Pancreas (tissue), 10 donors: Measurements from ENCODE around the gene TAS1R2. TPM values are rescaled to one million over a fixed set of nuclear protein-coding genes. Genes with fewer than 3 reads are reported as not detected.

Source experiments
- ATAC-seq, 4 donors: fragments of 200-7000 bp; cut with Tn5 transposase; one replicate each; pipeline versions ENCODE4 v1.8.0 to v1.9.1; 2020; ENCODE audit warnings: mild to moderate bottlenecking in 4 of 4, moderate library complexity in 4 of 4
- DNase-seq, 6 donors: peaks; one replicate each; pipeline ENCODE4 v3.0.0-alpha.2; 2020
- FAIRE-seq: peaks from 2 replicates; lab custom pipeline; 2012; peaks lifted over from hg19 to GRCh38; lab: Jason Lieb, UNC
- H3K27ac ChIP-seq, 4 donors: fragments of 200-600 bp; sonication (generic); 1 replicate in 3 of 4; 2 replicates in 1 of 4; pipeline versions ENCODE4 v1.5.0 to v1.8.0; 2020
- H3K27me3 ChIP-seq, 4 donors: fragments of 200-600 bp; one replicate each; pipeline ENCODE4 v1.8.0; 2021
- H3K36me3 ChIP-seq, 3 donors: fragments of 200-600 bp; sonication (generic) in 1 of 3; one replicate each; pipeline versions ENCODE4 v1.5.0 to v1.8.0; 2020 to 2021
- H3K4me1 ChIP-seq, 3 donors: fragments of 200-600 bp; one replicate each; pipeline ENCODE4 v1.8.0; 2021
- H3K4me3 ChIP-seq, 4 donors: fragments of 200-600 bp; sonication (generic) in 2 of 4; one replicate each; pipeline versions ENCODE4 v1.5.0 to v1.8.0; 2020 to 2021
- H3K9me3 ChIP-seq, 4 donors: fragments of 200-600 bp; one replicate each; pipeline ENCODE4 v1.8.0; 2021
- WGBS, 2 donors: extraction: QIAGEN DNeasy Blood & Tissue Kit; methylation state at CpG; one replicate each; pipeline ENCODE4 v1.1.7; 2013; 5-methylcytosine and 5-hydroxymethylcytosine counted together
- intact Hi-C, 3 donors: fragments of 100-400 bp; cut with DNase I; formaldehyde crosslinking; loops; one replicate each; pipeline versions ENCODE4 v1.11.1 to v1.14.2; 2022
- polyA plus RNA-seq, 2 donors: library from polyadenylated mRNA; stranded (reverse); fragments of 200-250 nt; gene quantifications; one replicate each; pipeline ENCODE4 v1.2.3, GENCODE V29; 2013
- total RNA-seq, 6 donors: library from RNA; stranded (reverse); fragmentation: NEBNext Ultra II Directional in 4 of 6; extraction: Animal tissue kit (Norgen Biotek cat#: 25700) in 4 of 6; gene quantifications; one replicate each; pipeline versions ENCODE4 v1.2.1 to v1.2.4, GENCODE V29; 2021 to 2023
- TF ChIP-seq, protein P1 (sequence below), 4 donors: fragments of 200-600 bp; sonication (generic) in 3 of 4; IDR thresholded peaks; one replicate each; pipeline versions ENCODE4 v1.5.0 to v1.8.0; 2021; ENCODE audit warnings: antibody characterized with exemption in 4 of 4
- donor health status: healthy with polysubstance abuse.
- donor health status: DM: no; HTN: no; CAD: no; lungs with moderate emphysema.
- donor health status: DM: no; HTN: no; CAD: no.
- donor health status: control.
- donor health status: control.
- donor health status: Bipolar disorder and iron deficiency.
- donor health status: DM: yes; HTN: yes; CAD: no.
- donor health status: DM: no; HTN: no; CAD: no.
- donor health status: DM: no; HTN: no; CAD: no.
- donor health status: DM: yes; HTN: yes; CAD: no.

The TAS1R2 gene
- total and polyA plus RNA-seq, 8 donors: not detected

DNA sequence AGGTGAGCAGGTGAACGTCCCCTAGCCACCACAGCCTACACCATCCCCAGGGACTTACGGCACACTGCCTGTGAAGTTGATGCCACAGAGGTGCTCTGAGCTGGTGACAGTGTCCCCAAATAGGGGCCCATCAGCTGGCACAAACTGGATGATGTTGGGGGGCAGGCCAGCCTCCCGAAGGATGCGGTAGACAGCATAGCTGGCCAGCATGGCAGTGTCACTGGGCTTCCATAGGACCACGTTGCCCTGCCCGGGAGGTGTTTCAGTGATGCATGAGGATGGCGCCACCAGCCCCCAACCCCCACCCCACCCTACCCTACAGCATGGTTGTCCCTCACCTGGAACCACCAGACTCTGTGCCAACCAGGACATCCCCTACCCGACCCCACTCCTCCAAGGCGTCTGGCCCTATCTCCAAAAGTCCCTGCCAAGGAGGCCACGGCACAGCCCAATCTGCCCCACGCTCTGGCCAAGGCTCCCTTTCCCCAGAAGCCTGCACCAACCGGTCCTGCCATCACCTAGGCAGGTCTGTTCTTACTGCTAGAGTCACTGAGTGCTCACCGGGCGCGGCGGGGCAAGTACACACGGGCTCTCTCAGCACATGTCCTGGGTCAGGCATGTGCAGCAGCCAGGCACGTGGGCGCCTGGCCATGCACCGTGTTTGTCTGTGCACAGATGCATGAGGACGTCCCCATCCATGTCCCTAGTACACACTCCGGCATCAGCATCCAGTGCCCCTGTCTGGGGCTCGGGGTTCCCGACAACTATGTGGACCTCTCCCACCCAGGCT, 22.4 kb upstream of the TAS1R2 start:
- Histone ChIP-seq H3K9me3 (no peaks in the 10 kb centered on the region), H3K27ac (no peak overlapping the region), H3K36me3 (no peaks in the 10 kb centered on the region), H3K27me3 (no peaks in the 10 kb centered on the region), H3K4me1 (no peaks in the 10 kb centered on the region), H3K4me3 (no peak overlapping the region)
- intact Hi-C loops: no loop called here
- no peak for FAIRE-seq
- TF ChIP-seq, protein P1, sequence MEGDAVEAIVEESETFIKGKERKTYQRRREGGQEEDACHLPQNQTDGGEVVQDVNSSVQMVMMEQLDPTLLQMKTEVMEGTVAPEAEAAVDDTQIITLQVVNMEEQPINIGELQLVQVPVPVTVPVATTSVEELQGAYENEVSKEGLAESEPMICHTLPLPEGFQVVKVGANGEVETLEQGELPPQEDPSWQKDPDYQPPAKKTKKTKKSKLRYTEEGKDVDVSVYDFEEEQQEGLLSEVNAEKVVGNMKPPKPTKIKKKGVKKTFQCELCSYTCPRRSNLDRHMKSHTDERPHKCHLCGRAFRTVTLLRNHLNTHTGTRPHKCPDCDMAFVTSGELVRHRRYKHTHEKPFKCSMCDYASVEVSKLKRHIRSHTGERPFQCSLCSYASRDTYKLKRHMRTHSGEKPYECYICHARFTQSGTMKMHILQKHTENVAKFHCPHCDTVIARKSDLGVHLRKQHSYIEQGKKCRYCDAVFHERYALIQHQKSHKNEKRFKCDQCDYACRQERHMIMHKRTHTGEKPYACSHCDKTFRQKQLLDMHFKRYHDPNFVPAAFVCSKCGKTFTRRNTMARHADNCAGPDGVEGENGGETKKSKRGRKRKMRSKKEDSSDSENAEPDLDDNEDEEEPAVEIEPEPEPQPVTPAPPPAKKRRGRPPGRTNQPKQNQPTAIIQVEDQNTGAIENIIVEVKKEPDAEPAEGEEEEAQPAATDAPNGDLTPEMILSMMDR (IDR thresholded peaks at IDR 0.05): no peak
- DNase-seq: peak in 1 of 6 donors; percentile 55
- ATAC-seq: no peak
- 90 to 94% methylated on average over 24 of the region's 24 CpGs for whole genome bisulfite sequencing, 2 donors

DNA sequence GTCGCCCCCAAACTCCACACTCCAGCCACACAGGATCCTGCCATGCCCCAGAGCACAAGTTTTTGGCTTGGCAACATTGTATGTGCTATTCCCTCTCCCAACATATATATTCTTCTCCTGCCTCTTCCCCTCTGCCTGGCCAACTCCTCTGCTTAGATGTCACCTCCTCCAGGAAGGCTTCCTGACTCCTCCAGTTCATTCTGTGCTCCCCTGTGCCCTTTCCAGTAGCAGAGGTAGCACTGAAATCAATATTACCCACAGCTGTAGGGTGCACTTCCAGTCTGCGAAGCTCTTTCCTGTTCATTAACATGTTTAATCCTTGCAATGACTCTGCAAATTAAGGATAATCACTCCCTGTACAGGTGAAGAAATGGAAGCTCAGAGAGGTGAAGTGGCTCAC, 21.7 kb upstream of the TAS1R2 start:
- H3K4me3 ChIP-seq: no peak overlapping the region
- H3K27me3 ChIP-seq: no peaks in the 10 kb centered on the region
- ATAC-seq: no peak
- no peaks in the 10 kb centered on the region for H3K36me3 ChIP-seq
- no peak for DNase-seq
- H3K27ac ChIP-seq: no peak overlapping the region
- intact Hi-C loops: no loop called here
- FAIRE-seq: no peak
- 95% methylated on average over 2 of the region's 2 CpGs for WGBS, 2 donors
- no peaks in the 10 kb centered on the region for H3K9me3 ChIP-seq
- TF ChIP-seq, protein P1 (IDR thresholded peaks at IDR 0.05): no peak
- H3K4me1 ChIP-seq: no peaks in the 10 kb centered on the region

DNA sequence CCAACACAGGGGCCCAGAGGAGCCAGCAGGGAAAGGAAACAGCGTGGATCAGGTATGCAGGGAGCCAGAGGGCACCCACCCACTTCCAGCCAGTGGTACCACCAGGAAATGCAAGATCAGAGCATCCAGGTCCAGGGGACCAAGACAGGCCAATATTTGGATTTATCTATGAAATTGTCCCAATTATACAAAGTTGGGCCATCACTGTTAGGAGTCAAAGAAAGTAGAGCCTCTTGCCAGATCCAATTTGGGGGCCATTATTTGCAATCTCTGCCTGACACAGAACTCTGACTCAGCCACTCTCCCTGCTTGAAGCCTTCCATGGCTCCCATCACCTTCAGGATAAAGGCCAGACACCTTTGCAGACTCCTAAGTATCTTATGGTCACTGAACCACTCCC, 21.1 kb upstream of the TAS1R2 start:
- TF ChIP-seq, protein P1 (IDR thresholded peaks at IDR 0.05): no peak
- DNase-seq: no peak
- Histone ChIP-seq H3K27me3 (no peaks in the 10 kb centered on the region), H3K9me3 (no peaks in the 10 kb centered on the region), H3K36me3 (no peaks in the 10 kb centered on the region), H3K27ac (no peak overlapping the region), H3K4me1 (no peaks in the 10 kb centered on the region), H3K4me3 (no peak overlapping the region)
- no peak for ATAC-seq
- FAIRE-seq: no peak
- intact Hi-C loops: no loop called here
- WGBS, 2 donors: 82 to 92% methylated on average over 1 of the region's 1 CpG

DNA sequence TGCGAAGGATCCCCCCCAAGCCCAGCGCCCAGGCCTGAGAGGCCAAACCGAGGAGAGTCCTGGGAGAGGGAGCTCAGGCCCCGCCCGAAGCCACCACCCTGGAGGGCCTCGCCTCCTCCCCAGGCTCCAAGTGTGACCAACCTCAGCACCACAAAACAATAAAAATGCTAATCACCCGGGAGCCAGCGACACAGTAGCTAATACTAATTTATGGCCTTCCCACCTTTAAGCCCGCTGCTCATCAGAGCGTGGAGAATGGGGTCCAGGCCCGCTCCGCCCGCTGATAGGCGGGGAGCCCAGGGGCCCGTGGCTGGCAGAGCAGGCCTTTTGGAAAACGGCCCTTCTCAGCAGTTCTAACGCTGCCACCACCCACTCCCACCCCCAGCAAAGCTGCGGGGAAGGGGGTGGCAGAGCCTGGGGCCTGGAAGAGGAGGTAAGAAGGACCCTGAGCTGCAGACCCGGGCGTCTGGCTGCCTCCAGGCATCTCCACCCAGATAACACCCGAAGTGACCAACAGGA, 20.4 kb upstream of the TAS1R2 start:
- intact Hi-C loops: loop anchor here in 1 of 3 donors (5.0 kb wide), 1 partner anchor 283 kb away; no protein-coding TSS in a partner anchor
- FAIRE-seq: no peak

More for the DNA sequence above, 20.4 kb upstream of the TAS1R2 start:
- DNase-seq (peak in 1 of 6 donors; percentile 42), ATAC-seq (no peak)
- WGBS, 2 donors: 88 to 92% methylated on average over 21 of the region's 21 CpGs
- H3K4me1 ChIP-seq: no peaks in the 10 kb centered on the region
- no peaks in the 10 kb centered on the region for H3K9me3 ChIP-seq
- no peaks in the 10 kb centered on the region for H3K36me3 ChIP-seq
- no peak overlapping the region for H3K27ac ChIP-seq
- no peaks in the 10 kb centered on the region for H3K27me3 ChIP-seq
- no peak overlapping the region for H3K4me3 ChIP-seq
- TF ChIP-seq, protein P1 (IDR thresholded peaks at IDR 0.05): no peak
